SIG-M5 treated with dmso at 0.1 percent for 504 hours (cell line): ENCODE data around the gene MTHFD2L.
"Not testable (repeated sequence)": the region's sequence is repeated elsewhere in the genome, so short reads cannot be mapped to it uniquely, and the experiment has no call there.

Experiments used
- DNase-seq: peaks from one replicate; lab custom pipeline; 2025; ENCODE audit not compliant: unreplicated experiment; lab: John Stamatoyannopoulos, UW

The MTHFD2L gene

GRCh38 chr4:74329307-74329706 is 171.4 kb downstream of the MTHFD2L start:
- no peak for DNase-seq

- no peak for DNase-seq
Observed at GRCh38 chr4:74330295-74330750, 172.4 kb downstream of the MTHFD2L start.

- DNase-seq, result no peak
Observed at GRCh38 chr4:74331252-74331651, 173.3 kb downstream of the MTHFD2L start.

- no peak for DNase-seq
Observed at GRCh38 chr4:74331944-74332343, 174.0 kb downstream of the MTHFD2L start.

GRCh38 chr4:74334636-74335035 is 176.7 kb downstream of the MTHFD2L start:
- DNase-seq, result no peak

- no peak for DNase-seq
Observed at GRCh38 chr4:74335341-74336021, 177.6 kb downstream of the MTHFD2L start.

GRCh38 chr4:74338792-74339333 is 180.9 kb downstream of the MTHFD2L start:
- DNase-seq, result no peak

GRCh38 chr4:74339501-74339900 is 181.6 kb downstream of the MTHFD2L start:
- DNase-seq, result no peak

- DNase-seq, result not testable (repeated sequence)
Observed at GRCh38 chr4:74340421-74340820, 182.5 kb downstream of the MTHFD2L start.

GRCh38 chr4:74344031-74344430 is 186.1 kb downstream of the MTHFD2L start:
- DNase-seq, result no peak
